Measurements from ENCODE around the gene RITA1. TPM values are rescaled to one million over a fixed set of nuclear protein-coding genes. Genes with fewer than 3 reads are reported as not detected.

The RITA1 gene
- total and polyA plus RNA-seq, 10 of the 15 experiments (the other 5 are each of a cell fraction or from before 2014, with no cell fraction given): 2.3 to 39.9 (median 24.8) TPM

DNA sequence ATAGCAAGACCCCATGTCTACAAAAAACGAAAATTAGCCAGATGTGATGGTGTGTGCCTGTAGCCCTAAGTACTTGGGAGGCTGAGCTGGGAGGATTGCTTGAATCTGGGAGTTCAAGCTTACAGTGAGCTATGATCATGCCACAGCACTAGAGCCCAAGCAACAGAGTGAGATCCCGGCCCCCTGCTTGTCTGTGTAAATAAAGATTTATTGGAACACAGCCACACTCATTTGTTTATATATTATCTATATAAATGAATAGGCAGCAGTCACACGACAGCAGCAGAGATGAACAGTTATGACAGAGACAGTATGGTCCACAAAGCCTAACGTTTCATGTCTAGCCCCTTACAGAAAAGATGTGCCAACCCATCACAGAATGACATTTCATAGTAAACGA lies 15.1 kb upstream of the RITA1 start:
- RAD21 ChIA-PET (ENCODE audit: unreplicated experiment): interaction anchor here (1.1 to 1.7 kb wide), 3 partner anchors 13 to 119 kb away, joined by 3 to 4 read pairs (median 4); no protein-coding TSS in a partner anchor
- FAIRE-seq (no peak), ATAC-seq (no peak), DNase-seq (ENCODE audit: low read depth, low spot score) (no peak)
- SMC1A ChIA-PET (ENCODE audit: uncharacterized antibody, unreplicated experiment): interaction anchor here (0.7 to 4.3 kb wide), 5 partner anchors 13 to 78 kb away, joined by 3 to 37 read pairs (median 5); partner anchors contain the start of genes DDX54 and RITA1
- Histone ChIP-seq H3K27me3 (replicated peaks in 1 of 2; ENCODE audit: control insufficient read depth in 2 of 2, insufficient read depth in 2 of 2, low read length in 1 of 2) (no peaks in the 10 kb centered on the region), H4K20me1 (ENCODE audit: control insufficient read depth, insufficient read depth) (no peaks in the 10 kb centered on the region), H3K79me2 (ENCODE audit: control insufficient read depth, insufficient read depth, low read length) (no peaks in the 10 kb centered on the region), H2AFZ (ENCODE audit: control insufficient read depth, low read depth, low read length) (no peak overlapping the region), H3K4me3 (no peak overlapping the region), H3K9me3 (replicated peaks; ENCODE audit: control insufficient read depth, insufficient read depth, low read length) (no peaks in the 10 kb centered on the region), H3K9ac (ENCODE audit: control insufficient read depth, insufficient read depth, low read length) (no peak overlapping the region), H3K4me2 (ENCODE audit: control insufficient read depth, insufficient read depth) (no peak overlapping the region), H3K27ac (ENCODE audit: control insufficient read depth, insufficient read depth) (no peak overlapping the region), H3K36me3 (ENCODE audit: control insufficient read depth in 2 of 2, insufficient read depth in 2 of 2, low read length in 1 of 2) (peaks cover 32 to 35% of the 10 kb centered on the region in 2 experiments), H3K4me1 (ENCODE audit: control insufficient read depth, insufficient read depth, low read length) (peaks cover 19% of the 10 kb centered on the region)
- 49% methylated on average over 5 of the region's 5 CpGs for WGBS (ENCODE audit: insufficient coverage, insufficient replicate concordance, low lambda C conversion rate, missing lambda C conversion rate)
- CTCF ChIA-PET: interaction anchor here (0.9 to 10.5 kb wide), 9 partner anchors 13 to 177 kb away, joined by 3 to 102 read pairs (median 9); partner anchors contain the start of gene RITA1
- POLR2A ChIA-PET: no interaction called here
- intact Hi-C loops (cut with micrococcal nuclease; ENCODE audit: unreplicated experiment) (loop anchor here (5.0 kb wide), 2 partner anchors 178 to 268 kb away; no protein-coding TSS in a partner anchor), in situ Hi-C loops (cut with MboI) (no loop called here)
- BruUV-seq (replicated peaks): no TSS peak
- TF ChIP-seq, protein P1, sequence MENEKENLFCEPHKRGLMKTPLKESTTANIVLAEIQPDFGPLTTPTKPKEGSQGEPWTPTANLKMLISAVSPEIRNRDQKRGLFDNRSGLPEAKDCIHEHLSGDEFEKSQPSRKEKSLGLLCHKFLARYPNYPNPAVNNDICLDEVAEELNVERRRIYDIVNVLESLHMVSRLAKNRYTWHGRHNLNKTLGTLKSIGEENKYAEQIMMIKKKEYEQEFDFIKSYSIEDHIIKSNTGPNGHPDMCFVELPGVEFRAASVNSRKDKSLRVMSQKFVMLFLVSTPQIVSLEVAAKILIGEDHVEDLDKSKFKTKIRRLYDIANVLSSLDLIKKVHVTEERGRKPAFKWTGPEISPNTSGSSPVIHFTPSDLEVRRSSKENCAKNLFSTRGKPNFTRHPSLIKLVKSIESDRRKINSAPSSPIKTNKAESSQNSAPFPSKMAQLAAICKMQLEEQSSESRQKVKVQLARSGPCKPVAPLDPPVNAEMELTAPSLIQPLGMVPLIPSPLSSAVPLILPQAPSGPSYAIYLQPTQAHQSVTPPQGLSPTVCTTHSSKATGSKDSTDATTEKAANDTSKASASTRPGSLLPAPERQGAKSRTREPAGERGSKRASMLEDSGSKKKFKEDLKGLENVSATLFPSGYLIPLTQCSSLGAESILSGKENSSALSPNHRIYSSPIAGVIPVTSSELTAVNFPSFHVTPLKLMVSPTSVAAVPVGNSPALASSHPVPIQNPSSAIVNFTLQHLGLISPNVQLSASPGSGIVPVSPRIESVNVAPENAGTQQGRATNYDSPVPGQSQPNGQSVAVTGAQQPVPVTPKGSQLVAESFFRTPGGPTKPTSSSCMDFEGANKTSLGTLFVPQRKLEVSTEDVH (IDR thresholded peaks at IDR 0.05; ENCODE audit: low read depth, partially characterized antibody): no peak
- no peak for TF ChIP-seq BACH1 (IDR thresholded peaks at IDR 0.05; ENCODE audit: borderline replicate concordance)
- TF ChIP-seq, protein P2, sequence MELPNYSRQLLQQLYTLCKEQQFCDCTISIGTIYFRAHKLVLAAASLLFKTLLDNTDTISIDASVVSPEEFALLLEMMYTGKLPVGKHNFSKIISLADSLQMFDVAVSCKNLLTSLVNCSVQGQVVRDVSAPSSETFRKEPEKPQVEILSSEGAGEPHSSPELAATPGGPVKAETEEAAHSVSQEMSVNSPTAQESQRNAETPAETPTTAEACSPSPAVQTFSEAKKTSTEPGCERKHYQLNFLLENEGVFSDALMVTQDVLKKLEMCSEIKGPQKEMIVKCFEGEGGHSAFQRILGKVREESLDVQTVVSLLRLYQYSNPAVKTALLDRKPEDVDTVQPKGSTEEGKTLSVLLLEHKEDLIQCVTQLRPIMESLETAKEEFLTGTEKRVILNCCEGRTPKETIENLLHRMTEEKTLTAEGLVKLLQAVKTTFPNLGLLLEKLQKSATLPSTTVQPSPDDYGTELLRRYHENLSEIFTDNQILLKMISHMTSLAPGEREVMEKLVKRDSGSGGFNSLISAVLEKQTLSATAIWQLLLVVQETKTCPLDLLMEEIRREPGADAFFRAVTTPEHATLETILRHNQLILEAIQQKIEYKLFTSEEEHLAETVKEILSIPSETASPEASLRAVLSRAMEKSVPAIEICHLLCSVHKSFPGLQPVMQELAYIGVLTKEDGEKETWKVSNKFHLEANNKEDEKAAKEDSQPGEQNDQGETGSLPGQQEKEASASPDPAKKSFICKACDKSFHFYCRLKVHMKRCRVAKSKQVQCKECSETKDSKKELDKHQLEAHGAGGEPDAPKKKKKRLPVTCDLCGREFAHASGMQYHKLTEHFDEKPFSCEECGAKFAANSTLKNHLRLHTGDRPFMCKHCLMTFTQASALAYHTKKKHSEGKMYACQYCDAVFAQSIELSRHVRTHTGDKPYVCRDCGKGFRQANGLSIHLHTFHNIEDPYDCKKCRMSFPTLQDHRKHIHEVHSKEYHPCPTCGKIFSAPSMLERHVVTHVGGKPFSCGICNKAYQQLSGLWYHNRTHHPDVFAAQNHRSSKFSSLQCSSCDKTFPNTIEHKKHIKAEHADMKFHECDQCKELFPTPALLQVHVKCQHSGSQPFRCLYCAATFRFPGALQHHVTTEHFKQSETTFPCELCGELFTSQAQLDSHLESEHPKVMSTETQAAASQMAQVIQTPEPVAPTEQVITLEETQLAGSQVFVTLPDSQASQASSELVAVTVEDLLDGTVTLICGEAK (IDR thresholded peaks at IDR 0.05; ENCODE audit: borderline replicate concordance): peak; percentile 86
